ENCODE results near the gene RGR. TPM values are rescaled to one million over a fixed set of nuclear protein-coding genes. Genes with fewer than 3 reads are reported as not detected.

The RGR gene
- total RNA-seq, 1 experiment from 2014 or later = not detected

DNA sequence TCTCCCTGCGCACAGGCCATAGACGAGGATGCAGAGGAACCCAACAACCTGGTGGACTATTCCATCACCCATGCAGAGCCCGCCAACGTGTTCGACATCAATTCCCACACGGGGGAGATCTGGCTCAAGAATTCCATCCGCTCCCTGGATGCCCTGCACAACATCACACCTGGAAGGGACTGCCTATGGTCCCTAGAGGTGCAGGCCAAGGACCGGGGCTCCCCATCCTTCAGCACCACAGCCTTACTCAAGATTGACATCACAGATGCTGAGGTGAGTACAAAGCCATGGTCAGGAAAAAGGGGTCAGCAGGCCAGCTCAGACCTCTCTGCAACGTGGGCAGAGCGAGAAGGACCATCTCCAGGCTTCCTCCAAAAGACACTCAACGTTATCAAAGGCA lies 31.8 kb upstream of the RGR start:
- DNase-seq = no peak
- CTCF ChIA-PET = no interaction called here
- Mint-ChIP-seq H3K27me3 (ENCODE audit: unreplicated experiment) (peaks cover 42% of the 10 kb centered on the region), H3K36me3 (ENCODE audit: insufficient read depth, unreplicated experiment) (no peaks in the 10 kb centered on the region), H3K4me3 (ENCODE audit: low read depth, unreplicated experiment) (no peak overlapping the region), H3K27ac (ENCODE audit: unreplicated experiment) (no peak overlapping the region), H3K9me3 (ENCODE audit: low read depth, unreplicated experiment) (no peaks in the 10 kb centered on the region), H3K4me1 (ENCODE audit: low read depth, unreplicated experiment) (no peaks in the 10 kb centered on the region)
- no TSS peak for BruUV-seq (replicated peaks)
- intact Hi-C loops (cut with micrococcal nuclease; ENCODE audit: unreplicated experiment) = no loop called here
- TF ChIP-seq, protein P1, sequence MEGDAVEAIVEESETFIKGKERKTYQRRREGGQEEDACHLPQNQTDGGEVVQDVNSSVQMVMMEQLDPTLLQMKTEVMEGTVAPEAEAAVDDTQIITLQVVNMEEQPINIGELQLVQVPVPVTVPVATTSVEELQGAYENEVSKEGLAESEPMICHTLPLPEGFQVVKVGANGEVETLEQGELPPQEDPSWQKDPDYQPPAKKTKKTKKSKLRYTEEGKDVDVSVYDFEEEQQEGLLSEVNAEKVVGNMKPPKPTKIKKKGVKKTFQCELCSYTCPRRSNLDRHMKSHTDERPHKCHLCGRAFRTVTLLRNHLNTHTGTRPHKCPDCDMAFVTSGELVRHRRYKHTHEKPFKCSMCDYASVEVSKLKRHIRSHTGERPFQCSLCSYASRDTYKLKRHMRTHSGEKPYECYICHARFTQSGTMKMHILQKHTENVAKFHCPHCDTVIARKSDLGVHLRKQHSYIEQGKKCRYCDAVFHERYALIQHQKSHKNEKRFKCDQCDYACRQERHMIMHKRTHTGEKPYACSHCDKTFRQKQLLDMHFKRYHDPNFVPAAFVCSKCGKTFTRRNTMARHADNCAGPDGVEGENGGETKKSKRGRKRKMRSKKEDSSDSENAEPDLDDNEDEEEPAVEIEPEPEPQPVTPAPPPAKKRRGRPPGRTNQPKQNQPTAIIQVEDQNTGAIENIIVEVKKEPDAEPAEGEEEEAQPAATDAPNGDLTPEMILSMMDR (IDR thresholded peaks at IDR 0.05; ENCODE audit: unreplicated experiment) = no peak

DNA sequence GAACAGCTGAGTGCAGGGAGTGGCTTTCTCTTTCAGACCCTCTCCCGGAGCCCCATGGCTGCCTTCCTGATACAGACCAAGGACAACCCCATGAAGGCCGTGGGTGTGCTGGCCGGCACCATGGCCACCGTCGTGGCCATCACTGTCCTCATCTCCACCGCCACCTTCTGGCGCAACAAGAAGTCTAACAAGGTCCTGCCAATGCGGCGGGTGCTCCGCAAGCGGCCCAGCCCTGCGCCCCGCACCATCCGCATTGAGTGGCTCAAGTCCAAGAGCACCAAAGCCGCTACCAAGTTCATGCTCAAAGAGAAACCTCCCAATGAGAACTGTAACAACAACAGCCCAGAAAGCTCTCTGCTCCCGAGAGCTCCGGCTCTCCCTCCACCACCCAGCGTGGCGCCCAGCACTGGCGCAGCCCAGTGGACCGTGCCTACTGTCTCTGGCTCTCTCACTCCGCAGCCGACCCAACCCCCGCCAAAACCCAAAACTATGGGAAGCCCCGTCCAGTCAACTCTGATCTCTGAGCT lies 30.7 kb upstream of the RGR start:
- Mint-ChIP-seq H3K27ac (ENCODE audit: unreplicated experiment) (no peak overlapping the region), H3K4me3 (ENCODE audit: low read depth, unreplicated experiment) (no peak overlapping the region), H3K9me3 (ENCODE audit: low read depth, unreplicated experiment) (peaks cover under 1% of the 10 kb centered on the region), H3K36me3 (ENCODE audit: insufficient read depth, unreplicated experiment) (no peaks in the 10 kb centered on the region), H3K27me3 (ENCODE audit: unreplicated experiment) (peaks cover 38% of the 10 kb centered on the region), H3K4me1 (ENCODE audit: low read depth, unreplicated experiment) (no peaks in the 10 kb centered on the region)
- CTCF ChIA-PET = no interaction called here
- BruUV-seq (replicated peaks) = no TSS peak
- TF ChIP-seq, protein P1 (IDR thresholded peaks at IDR 0.05; ENCODE audit: unreplicated experiment) = no peak
- intact Hi-C loops (cut with micrococcal nuclease; ENCODE audit: unreplicated experiment) = no loop called here
- DNase-seq = no peak

DNA sequence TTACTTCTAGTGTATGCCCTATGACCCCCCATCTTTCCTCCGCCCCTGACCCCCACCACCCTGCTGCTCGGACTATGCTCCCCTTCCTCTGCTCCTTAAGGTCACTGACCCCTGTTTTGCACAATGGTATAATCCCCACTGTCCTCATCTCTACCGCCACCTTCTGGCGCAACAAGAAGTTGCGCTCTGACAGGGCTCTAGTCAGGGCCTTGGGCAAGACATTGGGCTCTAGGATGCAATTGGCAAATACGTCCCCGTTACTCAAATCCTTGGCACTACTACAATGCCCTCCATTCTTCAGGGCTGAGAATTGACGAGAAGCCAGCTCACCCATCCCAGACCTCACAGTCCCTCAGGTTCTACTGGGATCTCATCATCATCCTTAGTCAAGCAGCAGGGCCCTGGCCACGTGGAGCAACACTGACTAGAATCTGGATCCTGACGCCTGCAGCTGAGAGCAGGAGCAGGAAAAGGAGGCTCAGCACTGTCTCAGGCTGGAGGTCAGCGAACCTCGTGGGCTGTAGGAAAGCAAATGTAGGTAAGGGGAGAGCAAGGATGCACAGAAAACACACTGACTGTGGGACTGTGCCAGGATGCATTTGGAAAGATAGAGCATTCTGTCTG lies 30.1 kb upstream of the RGR start:
- CTCF ChIA-PET = interaction anchor here (0.8 kb wide), 1 partner anchor 739 kb away, joined by 4 read pairs; no protein-coding TSS in a partner anchor
- Mint-ChIP-seq H3K4me1 (ENCODE audit: low read depth, unreplicated experiment) (no peaks in the 10 kb centered on the region), H3K9me3 (ENCODE audit: low read depth, unreplicated experiment) (peaks cover 4% of the 10 kb centered on the region), H3K27ac (ENCODE audit: unreplicated experiment) (no peak overlapping the region), H3K4me3 (ENCODE audit: low read depth, unreplicated experiment) (no peak overlapping the region), H3K27me3 (ENCODE audit: unreplicated experiment) (peaks cover 44% of the 10 kb centered on the region), H3K36me3 (ENCODE audit: insufficient read depth, unreplicated experiment) (no peaks in the 10 kb centered on the region)
- intact Hi-C loops (cut with micrococcal nuclease; ENCODE audit: unreplicated experiment) = no loop called here
- DNase-seq = no peak
- TF ChIP-seq, protein P1 (IDR thresholded peaks at IDR 0.05; ENCODE audit: unreplicated experiment) = no peak
- no TSS peak for BruUV-seq (replicated peaks)

DNA sequence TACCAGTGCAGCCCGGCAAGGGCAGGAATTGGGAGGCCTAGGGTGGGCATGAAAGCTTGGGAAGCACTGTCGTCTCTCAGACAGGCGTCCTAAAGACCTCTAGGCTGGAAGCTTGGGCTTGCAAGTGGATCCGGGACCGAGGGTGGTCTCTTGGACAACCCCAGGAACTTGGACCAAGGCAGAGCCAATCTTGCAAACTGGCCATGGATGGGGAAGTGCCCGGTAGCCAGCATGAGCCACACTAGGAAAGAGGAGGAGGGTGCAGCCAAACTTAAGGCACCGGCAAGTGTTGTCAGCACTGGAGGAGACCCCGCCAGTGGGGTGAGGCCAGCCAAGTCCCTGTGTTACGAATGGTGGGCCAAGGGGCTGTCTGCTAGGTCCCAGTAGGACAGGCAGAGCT lies 28.0 kb upstream of the RGR start:
- TF ChIP-seq, protein P1 (IDR thresholded peaks at IDR 0.05; ENCODE audit: unreplicated experiment) = no peak
- DNase-seq = no peak
- no TSS peak for BruUV-seq (replicated peaks)
- CTCF ChIA-PET = no interaction called here
- Mint-ChIP-seq H3K9me3 (ENCODE audit: low read depth, unreplicated experiment) (peaks cover 4% of the 10 kb centered on the region), H3K27ac (ENCODE audit: unreplicated experiment) (no peak overlapping the region), H3K4me3 (ENCODE audit: low read depth, unreplicated experiment) (no peak overlapping the region), H3K27me3 (ENCODE audit: unreplicated experiment) (peaks cover 38% of the 10 kb centered on the region), H3K4me1 (ENCODE audit: low read depth, unreplicated experiment) (no peaks in the 10 kb centered on the region), H3K36me3 (ENCODE audit: insufficient read depth, unreplicated experiment) (no peaks in the 10 kb centered on the region)
- intact Hi-C loops (cut with micrococcal nuclease; ENCODE audit: unreplicated experiment) = no loop called here

All from Calu3 (cell line).